Heart right ventricle (tissue), 16 donors: ENCODE data around the gene CNRIP1. TPM values are rescaled to one million over a fixed set of nuclear protein-coding genes. Genes with fewer than 3 reads are reported as not detected.
A peak's percentile ranks its signal among the peaks of the same experiment; 100 is the strongest.

ENCODE experiments used
- ATAC-seq, 8 donors: fragments of 200-7000 bp; cut with Tn5 transposase; one replicate each; pipeline ENCODE4 v1.9.1; 2020; ENCODE audit warnings: mild to moderate bottlenecking in 8 of 8, moderate library complexity in 8 of 8, moderate number of reproducible peaks in 1 of 8
- DNase-seq, 2 donors: peaks; one replicate each; pipeline ENCODE4 v3.0.0-alpha.2; 2020
- H3K27ac ChIP-seq, 10 donors: fragments of 200-600 bp; sonication (generic) in 2 of 10; one replicate each; pipeline versions ENCODE4 v1.5.0 to v1.8.0; 2020 to 2022; ENCODE audit warnings: mild to moderate bottlenecking in 3 of 10
- H3K27me3 ChIP-seq, 7 donors: fragments of 200-600 bp; one replicate each; pipeline ENCODE4 v1.8.0; 2021 to 2022; ENCODE audit warnings: mild to moderate bottlenecking in 2 of 7
- H3K36me3 ChIP-seq, 9 donors: fragments of 200-600 bp; sonication (generic) in 1 of 9; one replicate each; pipeline versions ENCODE4 v1.5.0 to v1.8.0; 2020 to 2022; ENCODE audit warnings: mild to moderate bottlenecking in 2 of 9
- H3K4me1 ChIP-seq, 9 donors: fragments of 200-600 bp; sonication (generic) in 1 of 9; one replicate each; pipeline versions ENCODE4 v1.5.0 to v1.8.0; 2020 to 2022; ENCODE audit warnings: mild to moderate bottlenecking in 4 of 9
- H3K4me3 ChIP-seq, 10 donors: fragments of 200-600 bp; sonication (generic) in 2 of 10; one replicate each; pipeline versions ENCODE4 v1.5.0 to v1.8.0; 2020 to 2022; ENCODE audit warnings: mild to moderate bottlenecking in 7 of 10, moderate library complexity in 2 of 10
- H3K9me3 ChIP-seq, 11 donors: fragments of 200-600 bp in 10 of 11; sonication (generic) in 2 of 11; one replicate each; pipeline versions ENCODE4 v1.5.0 to v1.8.0; 2013 to 2022; ENCODE audit warnings: mild to moderate bottlenecking in 2 of 11, control low read depth in 1 of 11, moderate library complexity in 1 of 11
- WGBS, 2 donors: extraction: QIAGEN DNeasy Blood & Tissue Kit; methylation state at CpG; one replicate each; pipeline ENCODE4 v1.1.7; 2013; ENCODE audit warnings: inconsistent platforms in 1 of 2; 5-methylcytosine and 5-hydroxymethylcytosine counted together
- intact Hi-C, 10 donors: fragments of 100-400 bp; cut with DNase I; formaldehyde crosslinking; loops; one replicate each; pipeline versions ENCODE4 v1.11.1 to v1.14.2; 2022
- polyA plus RNA-seq, 2 donors: library from polyadenylated mRNA; stranded (reverse); fragments of 200-250 nt; gene quantifications; one replicate each; pipeline ENCODE4 v1.2.3, GENCODE V29; 2013
- total RNA-seq, 10 donors: library from RNA; stranded (reverse); fragmentation: NEBNext Ultra II Directional in 3 of 10; extraction: Animal tissue kit (Norgen Biotek cat#: 25700) in 3 of 10; gene quantifications; one replicate each; pipeline versions ENCODE4 v1.2.1 to v1.2.4, GENCODE V29; 2021 to 2023
- TF ChIP-seq, protein P1 (sequence below), 9 donors: fragments of 200-600 bp; sonication (generic) in 2 of 9; IDR thresholded peaks; one replicate each; pipeline versions ENCODE4 v1.5.0 to v1.8.0; 2021 to 2022; ENCODE audit warnings: antibody characterized with exemption in 9 of 9, mild to moderate bottlenecking in 5 of 9, moderate library complexity in 1 of 9
- donor health status: Arrhythmogenic right ventricular cardiomyopathy.
- donor health status: ischemic (EF 13 %, LVEDD 7.1; RV severe dilation, severe dysfunction).
- donor health status: healthy with polysubstance abuse.
- donor health status: DM: no; HTN: yes; CAD: no.
- donor health status: DM: no; HTN: no; CAD: no.
- donor health status: ischemic (EF 25% LVEDD 6.9; RV normal size, moderate dysfunction).
- donor health status: ischemic (EF 25% LVEDD 5.7; RV mildly dilated, moderate dysfunction).
- donor health status: healthy.
- donor health status: DM: yes; HTN: yes; CAD: no.
- donor health status: Ischemic cardiomyopathy.
- donor health status: ischemic (EF 35%, LVEDD 5.7; RV mildly dilated, moderate dysfunction).
- donor health status: nonischemic (EF 11% LVEDD 7.7; RV severe dilation, severe dysfunction).
- donor health status: DM: yes; HTN: yes; CAD: no.
- donor health status: PGD.
- donor health status: ischemic (EF 29% LVEDD 5.4; RV normal size, mild dysfunction).
- donor health status: nonischemic (EF 23%, LVEDD 6.1; RV moderate dilation, normal function).

The CNRIP1 gene
- total and polyA plus RNA-seq, 12 donors = 4.8 to 13.4 (median 8.9) TPM

- WGBS, 2 donors = 26 to 36% methylated on average over 5 of the region's 5 CpGs
- intact Hi-C loops = loop anchor here in 1 of 10 donors (5.0 kb wide), 1 partner anchor 39 kb away; the partner anchor contains the start of gene PPP3R1
- DNase-seq (peak in 1 of 2 donors; percentile 26), ATAC-seq (peak; percentile 40 to 92 (median 80))
- H3K27me3 ChIP-seq = no peaks in the 10 kb centered on the region
- no peak overlapping the region for H3K4me3 ChIP-seq
- peak overlapping the region in 3 of 10 donors; percentile 28 to 47 (median 28) for H3K27ac ChIP-seq
- no peaks in the 10 kb centered on the region for H3K9me3 ChIP-seq
- TF ChIP-seq, protein P1, sequence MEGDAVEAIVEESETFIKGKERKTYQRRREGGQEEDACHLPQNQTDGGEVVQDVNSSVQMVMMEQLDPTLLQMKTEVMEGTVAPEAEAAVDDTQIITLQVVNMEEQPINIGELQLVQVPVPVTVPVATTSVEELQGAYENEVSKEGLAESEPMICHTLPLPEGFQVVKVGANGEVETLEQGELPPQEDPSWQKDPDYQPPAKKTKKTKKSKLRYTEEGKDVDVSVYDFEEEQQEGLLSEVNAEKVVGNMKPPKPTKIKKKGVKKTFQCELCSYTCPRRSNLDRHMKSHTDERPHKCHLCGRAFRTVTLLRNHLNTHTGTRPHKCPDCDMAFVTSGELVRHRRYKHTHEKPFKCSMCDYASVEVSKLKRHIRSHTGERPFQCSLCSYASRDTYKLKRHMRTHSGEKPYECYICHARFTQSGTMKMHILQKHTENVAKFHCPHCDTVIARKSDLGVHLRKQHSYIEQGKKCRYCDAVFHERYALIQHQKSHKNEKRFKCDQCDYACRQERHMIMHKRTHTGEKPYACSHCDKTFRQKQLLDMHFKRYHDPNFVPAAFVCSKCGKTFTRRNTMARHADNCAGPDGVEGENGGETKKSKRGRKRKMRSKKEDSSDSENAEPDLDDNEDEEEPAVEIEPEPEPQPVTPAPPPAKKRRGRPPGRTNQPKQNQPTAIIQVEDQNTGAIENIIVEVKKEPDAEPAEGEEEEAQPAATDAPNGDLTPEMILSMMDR (IDR thresholded peaks at IDR 0.05) = no peak
- peaks cover 0 to 45% (median 16%) of the 10 kb centered on the region in 9 donors for H3K4me1 ChIP-seq
- H3K36me3 ChIP-seq = peaks cover 0 to 13% (median 0%) of the 10 kb centered on the region in 9 donors
Observed at GRCh38 chr2:68290901-68291300, 28.8 kb downstream of the CNRIP1 start.

- ATAC-seq = peak in 7 of 8 donors; percentile 30 to 67 (median 50)
- Histone ChIP-seq H3K9me3 (no peaks in the 10 kb centered on the region), H3K36me3 (peaks cover 0 to 2% (median 0%) of the 10 kb centered on the region in 9 donors), H3K4me3 (no peak overlapping the region), H3K27me3 (no peaks in the 10 kb centered on the region), H3K4me1 (peaks cover 0 to 65% (median 27%) of the 10 kb centered on the region in 9 donors), H3K27ac (peak overlapping the region in 4 of 10 donors; percentile 5 to 71 (median 16))
- TF ChIP-seq, protein P1 (IDR thresholded peaks at IDR 0.05) = no peak
- intact Hi-C loops = loop anchor here in 4 of 10 donors (2.0 to 10.0 kb wide), 5 partner anchors 36 to 165 kb away; partner anchors contain the start of gene PPP3R1 (in 1 of the 4)
- WGBS, 2 donors = 43 to 53% methylated on average over 10 of the region's 10 CpGs
- DNase-seq = peak in 1 of 2 donors; percentile 18
Observed at GRCh38 chr2:68287580-68288441, 31.9 kb downstream of the CNRIP1 start.

- DNase-seq (peak; percentile 15 to 45), ATAC-seq (peak; percentile 48 to 80 (median 72))
- TF ChIP-seq, protein P1 (IDR thresholded peaks at IDR 0.05) = no peak
- H3K4me3 ChIP-seq = no peak overlapping the region
- H3K27ac ChIP-seq = peak overlapping the region in 1 of 10 donors; percentile 26
- no peaks in the 10 kb centered on the region for H3K27me3 ChIP-seq
- H3K4me1 ChIP-seq = peaks cover 0 to 48% (median 18%) of the 10 kb centered on the region in 9 donors
- 62 to 69% methylated on average over 3 of the region's 3 CpGs for WGBS, 2 donors
- H3K36me3 ChIP-seq = no peaks in the 10 kb centered on the region
- intact Hi-C loops = loop anchor here in 9 of 10 donors (5.0 to 10.0 kb wide), 6 partner anchors 33 to 163 kb away; partner anchors contain the start of gene PPP3R1 (in 1 of the 9)
- H3K9me3 ChIP-seq = no peaks in the 10 kb centered on the region
Observed at GRCh38 chr2:68284896-68285295, 34.9 kb downstream of the CNRIP1 start.

GRCh38 chr2:68283419-68283812 is 36.3 kb downstream of the CNRIP1 start:
- DNase-seq (no peak), ATAC-seq (no peak)
- no peaks in the 10 kb centered on the region for H3K27me3 ChIP-seq
- no peaks in the 10 kb centered on the region for H3K9me3 ChIP-seq
- no peak overlapping the region for H3K4me3 ChIP-seq
- TF ChIP-seq, protein P1 (IDR thresholded peaks at IDR 0.05) = no peak
- peaks cover 0 to 43% (median 18%) of the 10 kb centered on the region in 9 donors for H3K4me1 ChIP-seq
- no peaks in the 10 kb centered on the region for H3K36me3 ChIP-seq
- intact Hi-C loops = loop anchor here (1.0 to 10.0 kb wide), 8 partner anchors 86 to 161 kb away; no protein-coding TSS in a partner anchor
- no peak overlapping the region for H3K27ac ChIP-seq
- 96 to 100% methylated on average over 1 of the region's 1 CpG for WGBS, 2 donors
